GM12878 (cell line): ENCODE results near the gene RPS2. TPM values are rescaled to one million over a fixed set of nuclear protein-coding genes. Genes with fewer than 3 reads are reported as not detected.
A peak's percentile ranks its signal among the peaks of the same experiment; 100 is the strongest.

ENCODE experiments used
- ATAC-seq: fragments of 200-7000 bp; cut with Tn5 transposase; 3 replicates; pipeline ENCODE4 v1.9.1; 2020; ENCODE audit warnings: mild to moderate bottlenecking, moderate library complexity
- BruUV-seq: library from RNA; stranded (reverse); fragments of 400-500 nt; replicated peaks from 2 replicates; lab custom pipeline; 2021; lab: Mats Ljungman, UMichigan
- CTCF ChIA-PET: fragments of 300-600 bp; sonication (Branson Sonifier 250); formaldehyde crosslinking; extraction: SDS; loops from one replicate; lab custom pipeline; 2021; ENCODE audit warnings: inconsistent platforms; lab: Yijun Ruan, JAX
- POLR2A ChIA-PET: fragments of 350-600 bp; formaldehyde crosslinking; extraction: SDS; loops from one replicate; lab custom pipeline; 2021; ENCODE audit warnings: inconsistent platforms; lab: Charles Lee
- RAD21 ChIA-PET: fragments of 300-600 bp; sonication (Branson Sonifier 250); formaldehyde crosslinking; loops from one replicate; lab custom pipeline; 2023; ENCODE audit warnings: antibody characterized with exemption; ENCODE audit not compliant: unreplicated experiment; lab: Charles Lee
- SMC1A ChIA-PET: fragments of 300-600 bp; sonication (Branson Sonifier 250); formaldehyde crosslinking; loops from one replicate; lab custom pipeline; 2023; ENCODE audit not compliant: unreplicated experiment, uncharacterized antibody; lab: Charles Lee
- DNase-seq: peaks from one replicate; pipeline ENCODE4 v3.0.0-alpha.2; 2011; ENCODE audit warnings: low read depth, low spot score
- FAIRE-seq: peaks from 3 replicates; lab custom pipeline; 2011; peaks lifted over from hg19 to GRCh38; lab: Jason Lieb, UNC
- H2AFZ ChIP-seq: 2 replicates; pipeline ENCODE4 v1.6.0; 2011; ENCODE audit warnings: low read depth, low read length, control low read depth; ENCODE audit not compliant: control insufficient read depth
- H3K27ac ChIP-seq: 2 replicates; pipeline ENCODE4 v1.5.1; 2011; ENCODE audit warnings: control low read depth; ENCODE audit not compliant: control insufficient read depth, insufficient read depth
- H3K27me3 ChIP-seq, 2 experiments: replicated peaks in 1 of 2; 2 replicates each; pipeline versions ENCODE4 v1.6.0 to v1.6.1; 2011; ENCODE audit warnings: low read length in 1 of 2; ENCODE audit not compliant: control insufficient read depth in 2 of 2, insufficient read depth in 2 of 2
- H3K36me3 ChIP-seq, 2 experiments: 2 replicates each; pipeline ENCODE4 v1.5.1; 2011; ENCODE audit warnings: low read length in 1 of 2; ENCODE audit not compliant: control insufficient read depth in 2 of 2, insufficient read depth in 2 of 2
- H3K4me1 ChIP-seq: 2 replicates; pipeline ENCODE4 v1.6.1; 2011; ENCODE audit warnings: mild to moderate bottlenecking, low read length, moderate library complexity, mixed read lengths; ENCODE audit not compliant: control insufficient read depth, insufficient read depth
- H3K4me2 ChIP-seq: 2 replicates; pipeline ENCODE4 v1.6.0; 2011; ENCODE audit warnings: control low read depth; ENCODE audit not compliant: control insufficient read depth, insufficient read depth
- H3K4me3 ChIP-seq: fragments of 200-600 bp; sonication (generic); 2 replicates; pipeline ENCODE4 v1.5.1; 2016
- H3K79me2 ChIP-seq: 2 replicates; pipeline ENCODE4 v1.6.0; 2011; ENCODE audit warnings: low read length; ENCODE audit not compliant: control insufficient read depth, insufficient read depth
- H3K9ac ChIP-seq: 2 replicates; pipeline ENCODE4 v1.8.0; 2011; ENCODE audit warnings: low read length, control low read depth, mixed read lengths; ENCODE audit not compliant: control insufficient read depth, insufficient read depth
- H3K9me3 ChIP-seq: replicated peaks from 3 replicates; pipeline ENCODE4 v1.5.1; 2011; ENCODE audit warnings: mild to moderate bottlenecking, low read length; ENCODE audit not compliant: control insufficient read depth, insufficient read depth
- H4K20me1 ChIP-seq: 2 replicates; pipeline ENCODE4 v1.6.0; 2011; ENCODE audit not compliant: control insufficient read depth, insufficient read depth
- ASH2L ChIP-seq: fragments of 300-600, 200-600 bp; sonication (generic); IDR thresholded peaks from 2 replicates; pipeline ENCODE4 v1.6.1; 2017; ENCODE audit warnings: low read depth, mild to moderate bottlenecking, borderline replicate concordance
- FOS ChIP-seq: IDR thresholded peaks from 3 replicates; pipeline ENCODE4 v1.6.1; 2011; ENCODE audit warnings: borderline replicate concordance; ENCODE audit not compliant: insufficient read length; ENCODE audit errors: extremely low read depth
- FOXK2 ChIP-seq: fragments of 450-650 bp; IDR thresholded peaks from 2 replicates; pipeline ENCODE4 v1.6.1; 2017; ENCODE audit warnings: mild to moderate bottlenecking, moderate library complexity
- FOXM1 ChIP-seq: IDR thresholded peaks from 2 replicates; pipeline ENCODE4 v1.6.1; 2012; ENCODE audit warnings: low read depth, mild to moderate bottlenecking, inconsistent platforms, low read length, moderate library complexity
- HCFC1 ChIP-seq: fragments of 150-350 bp; IDR thresholded peaks from 2 replicates; pipeline ENCODE4 v1.6.1; 2014; ENCODE audit warnings: low read length
- HDAC6 ChIP-seq: fragments of 200-600 bp; sonication (generic); IDR thresholded peaks from one replicate; pipeline ENCODE4 v1.8.0; 2017; ENCODE audit warnings: antibody characterized with exemption; ENCODE audit not compliant: unreplicated experiment
- IKZF2 ChIP-seq, 2 experiments: fragments of 450-650 bp; IDR thresholded peaks; 2 replicates each; pipeline ENCODE4 v1.6.1; 2017; ENCODE audit warnings: mild to moderate bottlenecking in 2 of 2, moderate library complexity in 2 of 2
- IRF3 ChIP-seq: fragments of 450-650 bp; IDR thresholded peaks from 2 replicates; pipeline ENCODE4 v1.6.1; 2014; ENCODE audit warnings: mild to moderate bottlenecking
- NR2F1 ChIP-seq: fragments of 450-650 bp; conservative IDR thresholded peaks from 2 replicates; pipeline ENCODE4 v1.6.1; 2017; ENCODE audit warnings: mild to moderate bottlenecking
- RUNX3 ChIP-seq: IDR thresholded peaks from 2 replicates; pipeline ENCODE4 v1.6.1; 2012; ENCODE audit warnings: low read length, inconsistent platforms
- SMAD1 ChIP-seq: fragments of 450-650 bp; IDR thresholded peaks from 2 replicates; pipeline ENCODE4 v1.6.1; 2018; ENCODE audit warnings: mild to moderate bottlenecking, low read depth; ENCODE audit not compliant: partially characterized antibody
- SMC3 ChIP-seq: IDR thresholded peaks from 2 replicates; pipeline ENCODE4 v1.6.1; 2011; ENCODE audit warnings: low read length, improper control_type of control experiment, borderline replicate concordance
- SPI1 ChIP-seq: IDR thresholded peaks from 2 replicates; pipeline ENCODE4 v1.6.1; 2011; ENCODE audit warnings: low read depth, mild to moderate bottlenecking, low read length, moderate library complexity, borderline replicate concordance; ENCODE audit not compliant: insufficient read depth
- TCF12 ChIP-seq: IDR thresholded peaks from 2 replicates; pipeline ENCODE4 v1.6.1; 2011; ENCODE audit warnings: low read depth, mild to moderate bottlenecking, low read length
- TCF7 ChIP-seq: IDR thresholded peaks from 2 replicates; pipeline ENCODE4 v1.6.1; 2014; ENCODE audit warnings: antibody characterized with exemption, borderline replicate concordance
- ZBED1 ChIP-seq: IDR thresholded peaks from 2 replicates; pipeline ENCODE4 v1.6.1; 2016; ENCODE audit warnings: borderline replicate concordance
- WGBS: methylation state at CpG from one replicate; pipeline ENCODE4 v1.1.6; 2016; ENCODE audit warnings: low lambda C conversion rate; ENCODE audit not compliant: insufficient replicate concordance, insufficient coverage; ENCODE audit errors: missing lambda C conversion rate; 5-methylcytosine and 5-hydroxymethylcytosine counted together
- in situ Hi-C: fragments of 300-500 bp; cut with MboI; formaldehyde crosslinking; loops from 9 replicates; pipeline ENCODE4 v1.14.3; 2018; ENCODE audit warnings: mixed read lengths
- intact Hi-C: fragments of 100-400 bp; cut with micrococcal nuclease; formaldehyde crosslinking; loops from one replicate; pipeline ENCODE4 v1.14.2; 2022; ENCODE audit not compliant: unreplicated experiment
- polyA plus RNA-seq, 11 experiments: library from polyadenylated mRNA; depleted of rRNA in 4 of 11; unstranded in 6 of 11; stranded (reverse) in 5 of 11; fragments of >200 nt; fragmentation: Nextera tagmentation in 4 of 11; fragmentation: Illumina TruSeq in 1 of 11; extraction: Ambion mirVana in 4 of 11; extraction: Trizol in 1 of 11; gene quantifications; 1 replicate in 1 of 11; 2 replicates in 10 of 11; pipeline versions ENCODE4 v1.2.1 to v1.2.3, GENCODE V29; 2011 to 2016; ENCODE audit warnings: inconsistent platforms in 2 of 11, missing spikeins in 2 of 11, low read depth in 1 of 11
- total RNA-seq, 4 experiments: library from RNA; depleted of rRNA in 3 of 4; stranded (reverse); fragments of >200 nt in 3 of 4; fragmentation: Illumina TruSeq in 1 of 4; extraction: Trizol in 1 of 4; gene quantifications; 2 replicates each; pipeline versions ENCODE4 v1.2.1 to v1.2.3, GENCODE V29; 2013 to 2021
- TF ChIP-seq, protein P1 (sequence below): fragments of 450-650 bp; IDR thresholded peaks from 2 replicates; pipeline ENCODE4 v1.6.1; 2016; ENCODE audit warnings: mild to moderate bottlenecking

Gene RPS2
- total and polyA plus RNA-seq, 10 of the 15 experiments (the other 5 are each of a cell fraction or from before 2014, with no cell fraction given): 1,295 to 7,121 (median 3,933) TPM

GRCh38 chr16:2008009-2008526 lies 43.4 kb upstream of the RPS2 start (continued):
- TF ChIP-seq IRF3 (no peak), FOXK2 (no peak), SMC3 (no peak), NR2F1 (peak; percentile 60), RUNX3 (no peak)
- TF ChIP-seq, protein P1, sequence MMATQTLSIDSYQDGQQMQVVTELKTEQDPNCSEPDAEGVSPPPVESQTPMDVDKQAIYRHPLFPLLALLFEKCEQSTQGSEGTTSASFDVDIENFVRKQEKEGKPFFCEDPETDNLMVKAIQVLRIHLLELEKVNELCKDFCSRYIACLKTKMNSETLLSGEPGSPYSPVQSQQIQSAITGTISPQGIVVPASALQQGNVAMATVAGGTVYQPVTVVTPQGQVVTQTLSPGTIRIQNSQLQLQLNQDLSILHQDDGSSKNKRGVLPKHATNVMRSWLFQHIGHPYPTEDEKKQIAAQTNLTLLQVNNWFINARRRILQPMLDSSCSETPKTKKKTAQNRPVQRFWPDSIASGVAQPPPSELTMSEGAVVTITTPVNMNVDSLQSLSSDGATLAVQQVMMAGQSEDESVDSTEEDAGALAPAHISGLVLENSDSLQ: 0 out of 2 replicates have a peak, but pooled peaks have one; percentile 6

GRCh38 chr16:2007081-2007836 lies 42.6 kb upstream of the RPS2 start:
- Histone ChIP-seq H3K27me3 (no peaks in the 10 kb centered on the region), H4K20me1 (peaks cover 6% of the 10 kb centered on the region), H3K4me1 (peaks cover 22% of the 10 kb centered on the region), H3K9ac (peak overlapping the region; percentile 92), H3K27ac (peak overlapping the region; percentile 89), H3K4me2 (peak overlapping the region; percentile 98), H3K4me3 (peak overlapping the region; percentile 100), H3K79me2 (peaks cover 67% of the 10 kb centered on the region), H2AFZ (no peak overlapping the region), H3K36me3 (peaks cover 0 to 16% of the 10 kb centered on the region in 2 experiments; a peak in 2 of 4 replicates), H3K9me3 (no peaks in the 10 kb centered on the region)
- BruUV-seq: no TSS peak
- intact Hi-C loops: loop anchor here (5.0 kb wide), 1 partner anchor 145 kb away; no protein-coding TSS in a partner anchor
- ChIA-PET SMC1A (interaction anchor here (1.2 to 1.9 kb wide), 2 partner anchors 26 to 40 kb away, joined by 3 to 5 read pairs; partner anchors contain the start of genes NOXO1, NTHL1 and TSC2), CTCF (interaction anchor here (0.9 to 1.4 kb wide), 3 partner anchors 15 to 133 kb away, joined by 3 to 8 read pairs (median 3); no protein-coding TSS in a partner anchor), POLR2A (interaction anchor here (1.0 to 2.2 kb wide), 3 partner anchors 11 to 147 kb away, joined by 3 to 14 read pairs (median 8); partner anchors contain the start of gene TRAF7), RAD21 (interaction anchor here (1.0 to 1.3 kb wide), 2 partner anchors 16 to 43 kb away, joined by 3 read pairs; partner anchors contain the start of gene RPS2)
- TF ChIP-seq HDAC6 (no peak), SPI1 (no peak), ASH2L (no peak), SMAD1 (no peak), HCFC1 (no peak), TCF12 (no peak), TCF7 (no peak), IKZF2 (IDR thresholded peaks at IDR 0.05) (no peak), FOS (no peak), FOXM1 (no peak), ZBED1 (no peak)
- DNase-seq (no peak), FAIRE-seq (no peak), ATAC-seq (no peak)
- in situ Hi-C loops: no loop called here
- whole genome bisulfite sequencing: 30% methylated on average over 11 of the region's 16 CpGs
